Activated T-helper 2 cell treated with anti-CD3 and anti-CD28 coated beads, Interferon-gamma antibody, Interleukin-2, Interleukin-4, amounts not matched to agents 10 μg/mL and 5 μg/mL and 100 μg/mL, durations not matched to agents 14 hours and 24 hours and 36 hours (primary cell): Measurements from ENCODE around the gene XRCC1. TPM values are rescaled to one million over a fixed set of nuclear protein-coding genes. Genes with fewer than 3 reads are reported as not detected.

Source experiments
- DNase-seq: peaks from one replicate; pipeline ENCODE4 v3.0.0; 2021; ENCODE audit warnings: low spot score
- H3K27ac Mint-ChIP-seq: one replicate; pipeline ENCODE4 v1.8.0; 2021; ENCODE audit warnings: mixed read lengths
- H3K27me3 Mint-ChIP-seq: one replicate; pipeline ENCODE4 v1.8.0; 2021; ENCODE audit warnings: low read depth, mixed read lengths
- H3K36me3 Mint-ChIP-seq: one replicate; pipeline ENCODE4 v1.8.0; 2021; ENCODE audit warnings: low read depth, mixed read lengths
- H3K4me1 Mint-ChIP-seq: one replicate; pipeline ENCODE4 v1.8.0; 2021; ENCODE audit warnings: low read depth, mixed read lengths
- H3K4me3 Mint-ChIP-seq: one replicate; pipeline ENCODE4 v1.8.0; 2021; ENCODE audit warnings: low read depth, mild to moderate bottlenecking, moderate library complexity, mixed read lengths
- H3K9me3 Mint-ChIP-seq: one replicate; pipeline ENCODE4 v1.8.0; 2021; ENCODE audit warnings: mixed read lengths
- intact Hi-C: fragments of 100-400 bp; cut with micrococcal nuclease; formaldehyde crosslinking; loops from one replicate; pipeline ENCODE4 v1.15.1; 2023
- total RNA-seq: library from RNA; stranded (reverse); gene quantifications from 2 replicates; pipeline ENCODE4 v1.2.3, GENCODE V29; 2022

The XRCC1 gene
- total RNA-seq, 1 donor from 2014 or later: 27.3 TPM

DNA sequence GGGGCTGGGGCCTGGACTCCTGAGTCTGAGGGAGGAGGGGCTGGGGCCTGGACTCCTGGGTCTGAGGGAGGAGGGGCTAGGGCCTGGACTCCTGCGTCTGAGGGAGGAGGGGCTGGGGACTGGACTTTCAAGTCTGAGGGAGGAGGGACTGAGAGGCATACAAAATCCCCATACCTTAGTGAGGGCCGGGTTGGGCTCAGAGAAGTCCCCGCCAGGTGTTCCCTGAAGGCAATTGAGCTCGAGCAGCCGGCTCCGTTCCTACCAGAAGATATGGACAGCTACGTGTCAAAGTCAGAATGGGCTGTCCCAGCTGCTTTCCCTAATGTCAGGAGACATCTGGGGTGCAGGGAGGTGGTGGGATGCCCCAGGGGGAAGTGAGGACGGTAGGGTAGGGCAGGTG is 80.2 kb downstream of the XRCC1 start:
- intact Hi-C loops: no loop called here
- no peak overlapping the region for H3K4me3 Mint-ChIP-seq
- no peaks in the 10 kb centered on the region for H3K4me1 Mint-ChIP-seq
- H3K36me3 Mint-ChIP-seq: peaks cover 26% of the 10 kb centered on the region
- no peaks in the 10 kb centered on the region for H3K9me3 Mint-ChIP-seq
- no peaks in the 10 kb centered on the region for H3K27me3 Mint-ChIP-seq
- H3K27ac Mint-ChIP-seq: no peak overlapping the region
- DNase-seq: no peak

Other genes starting within 250 kb of the XRCC1 start
- gene CD177, start 221.8 kb downstream of the XRCC1 start, total RNA-seq: not detected in 2 replicates
- gene TEX101, start 160.6 kb downstream of the XRCC1 start, total RNA-seq: not detected in 2 replicates
- gene LYPD3, start 109.9 kb downstream of the XRCC1 start, total RNA-seq: 2.5 and 3.0 TPM in 2 replicates
- 23.0 and 25.3 TPM in 2 replicates for gene PHLDB3, start 70.8 kb downstream of the XRCC1 start, total RNA-seq
- gene ETHE1, start 48.3 kb downstream of the XRCC1 start, total RNA-seq: 64.6 and 65.5 TPM in 2 replicates
- gene ZNF575, start 42.3 kb downstream of the XRCC1 start, total RNA-seq: 1.7 and 2.1 TPM in 2 replicates
- gene PINLYP, start 274 bp upstream of the XRCC1 start, total RNA-seq: 9.0 and 9.1 TPM in 2 replicates
- gene IRGQ, start 20.6 kb upstream of the XRCC1 start, total RNA-seq: 27.8 and 32.7 TPM in 2 replicates
- gene ZNF576, start 21.1 kb upstream of the XRCC1 start, total RNA-seq: 14.5 and 14.8 TPM in 2 replicates
- gene SRRM5, start 36.6 kb upstream of the XRCC1 start, total RNA-seq: 0.32 and 0.46 TPM in 2 replicates
- 17.7 and 19.1 TPM in 2 replicates for gene ZNF428, start 44.1 kb upstream of the XRCC1 start, total RNA-seq
- 0.39 and 0.44 TPM in 2 replicates for gene CADM4, start 64.3 kb upstream of the XRCC1 start, total RNA-seq
- gene PLAUR, start 94.6 kb upstream of the XRCC1 start, total RNA-seq: 19.9 and 21.2 TPM in 2 replicates
- not detected in 2 replicates for gene IRGC, start 140.5 kb upstream of the XRCC1 start, total RNA-seq
- gene SMG9, start 179.4 kb upstream of the XRCC1 start, total RNA-seq: 69.1 and 73.1 TPM in 2 replicates
- 98.0 and 98.7 TPM in 2 replicates for gene KCNN4, start 205.4 kb upstream of the XRCC1 start, total RNA-seq
- 0.14 and 0.41 TPM in 2 replicates for gene LYPD5, start 226.9 kb upstream of the XRCC1 start, total RNA-seq